ENCODE measurements around the gene GALC.

GRCh38 chr14:88005978-88006851, 13.2 kb upstream of the GALC start:
- no peak for TF ChIP-seq EZH2 (IDR thresholded peaks at IDR 0.05; ENCODE audit: insufficient read depth, poor library complexity, severe bottlenecking)
- TF ChIP-seq EZH2phosphoT487 (IDR thresholded peaks at IDR 0.05; ENCODE audit: insufficient read depth, low read depth): no peak

Data from GM23248 (cell line).